Measurements from ENCODE around the gene SLC4A1. TPM values are rescaled to one million over a fixed set of nuclear protein-coding genes. Genes with fewer than 3 reads are reported as not detected.

The SLC4A1 gene
- total and polyA plus RNA-seq, 2 donors (not counting 3 experiments of a cell fraction or from before 2014, with no cell fraction given): not detected

GRCh38 chr17:44218344-44219107, 49.4 kb downstream of the SLC4A1 start:
- TF ChIP-seq CTCF (IDR thresholded peaks at IDR 0.05; ENCODE audit: extremely low read depth in 1 of 2, insufficient read depth in 1 of 2, low read depth in 1 of 2, low read length in 2 of 2): peak; percentile 53 to 72
- peak; percentile 61 for TF ChIP-seq POLR2AphosphoS5 (IDR thresholded peaks at IDR 0.05; ENCODE audit: insufficient read depth, low read depth, low read length)
- no peak for TF ChIP-seq EZH2 (IDR thresholded peaks at IDR 0.05; ENCODE audit: borderline replicate concordance, low read depth, low read length, severe bottlenecking)
- H4K20me1 ChIP-seq (replicated peaks; ENCODE audit: control insufficient read depth, extremely low read depth, insufficient read depth, low read length): no peaks in the 10 kb centered on the region
- intact Hi-C loops (cut with micrococcal nuclease): loop anchor here (1.0 to 2.0 kb wide), 3 partner anchors 8 to 106 kb away; partner anchors contain the start of gene SLC25A39
- H3K9me3 ChIP-seq (replicated peaks; ENCODE audit: control insufficient read depth, insufficient read depth, low read length): no peaks in the 10 kb centered on the region
- H3K27me3 ChIP-seq (ENCODE audit: control insufficient read depth in 2 of 2, insufficient read depth in 2 of 2, low read length in 2 of 2): no peaks in the 10 kb centered on the region
- dilution Hi-C loops (cut with MboI; ENCODE audit: extremely low pct_ligation_motif_present, low sequenced_read_pairs): no loop called here
- H3K4me1 ChIP-seq (ENCODE audit: control insufficient read depth, extremely low read depth, insufficient read depth, low read length): peaks cover 34% of the 10 kb centered on the region
- FAIRE-seq: peak; percentile 79
- POLR2A ChIA-PET: no interaction called here
- peak overlapping the region; percentile 9 for H2AFZ ChIP-seq (ENCODE audit: low read depth, low read length)
- H3K9ac ChIP-seq (replicated peaks; ENCODE audit: extremely low read depth, insufficient read depth, low read length): peak overlapping the region; percentile 84
- TSS peak; percentile 31 for BruUV-seq (replicated peaks)
- H3K79me2 ChIP-seq (ENCODE audit: control insufficient read depth, insufficient read depth, low read length): peaks cover 28% of the 10 kb centered on the region
- no peaks in the 10 kb centered on the region for H3K9me1 ChIP-seq (replicated peaks; ENCODE audit: control insufficient read depth, extremely low read depth, insufficient read depth, low read length)
- CTCF ChIA-PET: interaction anchor here (0.6 to 7.3 kb wide), 15 partner anchors 8 to 332 kb away, joined by 3 to 68 read pairs (median 4); partner anchors contain the start of genes GRN, SLC25A39 and TMUB2
- DNase-seq (ENCODE audit: low read depth, low spot score): peak; percentile 88
- peak overlapping the region; percentile 71 for H3K27ac ChIP-seq (ENCODE audit: insufficient read depth, low read depth, low read length)
- H3K4me3 ChIP-seq (replicated peaks in 1 of 3; ENCODE audit: insufficient read depth in 1 of 3, low read depth in 1 of 3, low read length in 3 of 3): peak overlapping the region; percentile 9 to 68 (median 52)
- H3K4me2 ChIP-seq (ENCODE audit: insufficient read depth, low read length): peak overlapping the region; percentile 78
- H3K36me3 ChIP-seq (ENCODE audit: control insufficient read depth in 2 of 2, extremely low read depth in 1 of 2, insufficient read depth in 2 of 2, low read length in 2 of 2): peaks cover 19 to 30% of the 10 kb centered on the region in 2 experiments

All from endothelial cell of umbilical vein (primary cell).